Kidney epithelial cell (primary cell): ENCODE measurements around the gene IQCH. TPM values are rescaled to one million over a fixed set of nuclear protein-coding genes. Genes with fewer than 3 reads are reported as not detected.
"Not testable (repeated sequence)": the region's sequence is repeated elsewhere in the genome, so short reads cannot be mapped to it uniquely, and the experiment has no call there.

Experiments
- DNase-seq: peaks from one replicate; pipeline ENCODE4 v3.0.0-alpha.2; 2010; ENCODE audit warnings: low read depth
- H3K27me3 ChIP-seq: 2 replicates; pipeline ENCODE4 v1.6.0; 2011; ENCODE audit warnings: low read length; ENCODE audit not compliant: control insufficient read depth, insufficient read depth
- H3K36me3 ChIP-seq: 2 replicates; pipeline ENCODE4 v1.5.1; 2011; ENCODE audit warnings: low read length; ENCODE audit not compliant: control insufficient read depth, insufficient read depth
- H3K4me3 ChIP-seq: 2 replicates; pipeline ENCODE4 v1.5.1; 2011; ENCODE audit warnings: low read depth, mild to moderate bottlenecking, control low read depth, low read length
- total RNA-seq: library from RNA; depleted of rRNA; stranded (reverse); fragments of >200 nt; gene quantifications from 2 replicates; pipeline ENCODE4 v1.2.3, GENCODE V29; 2015
- TF ChIP-seq, protein P1 (sequence below): IDR thresholded peaks from 2 replicates; pipeline ENCODE4 v1.5.1; 2011; ENCODE audit warnings: mild to moderate bottlenecking, moderate library complexity, low read length, control low read depth, inconsistent platforms; ENCODE audit not compliant: insufficient read depth, poor library complexity, severe bottlenecking

IQCH gene
- total RNA-seq, 1 donor from 2014 or later, result 6.3 TPM

- no peak for DNase-seq
- TF ChIP-seq, protein P1, sequence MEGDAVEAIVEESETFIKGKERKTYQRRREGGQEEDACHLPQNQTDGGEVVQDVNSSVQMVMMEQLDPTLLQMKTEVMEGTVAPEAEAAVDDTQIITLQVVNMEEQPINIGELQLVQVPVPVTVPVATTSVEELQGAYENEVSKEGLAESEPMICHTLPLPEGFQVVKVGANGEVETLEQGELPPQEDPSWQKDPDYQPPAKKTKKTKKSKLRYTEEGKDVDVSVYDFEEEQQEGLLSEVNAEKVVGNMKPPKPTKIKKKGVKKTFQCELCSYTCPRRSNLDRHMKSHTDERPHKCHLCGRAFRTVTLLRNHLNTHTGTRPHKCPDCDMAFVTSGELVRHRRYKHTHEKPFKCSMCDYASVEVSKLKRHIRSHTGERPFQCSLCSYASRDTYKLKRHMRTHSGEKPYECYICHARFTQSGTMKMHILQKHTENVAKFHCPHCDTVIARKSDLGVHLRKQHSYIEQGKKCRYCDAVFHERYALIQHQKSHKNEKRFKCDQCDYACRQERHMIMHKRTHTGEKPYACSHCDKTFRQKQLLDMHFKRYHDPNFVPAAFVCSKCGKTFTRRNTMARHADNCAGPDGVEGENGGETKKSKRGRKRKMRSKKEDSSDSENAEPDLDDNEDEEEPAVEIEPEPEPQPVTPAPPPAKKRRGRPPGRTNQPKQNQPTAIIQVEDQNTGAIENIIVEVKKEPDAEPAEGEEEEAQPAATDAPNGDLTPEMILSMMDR, result no peak
- Histone ChIP-seq H3K4me3 (no peak overlapping the region), H3K36me3 (no peaks in the 10 kb centered on the region), H3K27me3 (no peaks in the 10 kb centered on the region)
Measured at GRCh38 chr15:67276666-67277065, 22.1 kb downstream of the IQCH start.

DNA sequence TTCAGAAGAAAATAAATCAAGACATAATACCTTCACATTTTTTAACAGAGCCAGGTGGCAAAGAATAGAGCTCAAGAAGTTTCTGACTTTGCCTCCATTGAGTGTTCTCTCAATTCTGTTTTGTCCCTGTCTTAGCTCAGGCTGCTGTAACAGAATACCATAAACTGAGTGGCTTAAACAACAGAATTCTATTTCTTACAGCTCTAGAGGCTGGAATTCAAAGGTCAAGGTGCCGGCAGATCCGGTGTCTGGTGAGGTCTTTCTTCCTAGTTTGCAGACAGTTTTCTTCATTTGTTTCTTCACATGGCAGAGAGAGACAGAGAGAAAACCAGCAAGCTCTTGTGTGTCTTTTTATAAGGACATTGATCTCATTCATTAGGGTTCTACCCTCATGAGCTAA lies 25.6 kb downstream of the IQCH start:
- Histone ChIP-seq H3K27me3 (no peaks in the 10 kb centered on the region), H3K36me3 (no peaks in the 10 kb centered on the region), H3K4me3 (no peak overlapping the region)
- no peak for DNase-seq
- TF ChIP-seq, protein P1, result no peak

DNA sequence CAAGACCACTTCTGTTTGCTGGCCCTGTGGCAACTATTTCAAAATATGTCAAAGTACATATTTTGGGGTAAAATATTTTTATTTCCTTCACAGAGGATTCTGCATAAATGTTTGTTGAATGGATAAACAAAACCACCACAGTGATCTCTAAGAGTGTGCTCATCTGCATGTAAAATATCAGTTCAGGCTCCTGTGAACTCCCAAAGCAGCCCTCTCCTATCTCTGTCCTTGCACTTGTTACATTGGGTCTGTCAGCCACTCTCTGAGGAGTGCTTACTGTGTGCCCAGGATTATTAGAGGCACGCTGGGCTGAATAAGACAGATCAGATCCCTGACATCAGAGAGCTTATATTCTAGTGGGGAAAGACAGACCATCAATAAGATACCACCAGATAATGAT lies 27.1 kb downstream of the IQCH start:
- Histone ChIP-seq H3K27me3 (no peaks in the 10 kb centered on the region), H3K4me3 (no peak overlapping the region), H3K36me3 (no peaks in the 10 kb centered on the region)
- no peak for DNase-seq
- TF ChIP-seq, protein P1, result no peak

- H3K36me3 ChIP-seq, H3K27me3 ChIP-seq, H3K4me3 ChIP-seq, DNase-seq: not testable (repeated sequence)
Measured at GRCh38 chr15:67285625-67286024, 31.0 kb downstream of the IQCH start.

GRCh38 chr15:67286400-67286799 lies 31.8 kb downstream of the IQCH start:
- not testable (repeated sequence) for DNase-seq, H3K36me3 ChIP-seq, H3K27me3 ChIP-seq, H3K4me3 ChIP-seq

GRCh38 chr15:67290319-67290718 lies 35.7 kb downstream of the IQCH start:
- no peak overlapping the region for H3K4me3 ChIP-seq
- H3K36me3 ChIP-seq, result no peaks in the 10 kb centered on the region
- no peaks in the 10 kb centered on the region for H3K27me3 ChIP-seq
- DNase-seq, result no peak
- TF ChIP-seq, protein P1, result no peak

GRCh38 chr15:67296188-67296587 lies 41.6 kb downstream of the IQCH start:
- Histone ChIP-seq H3K36me3 (no peaks in the 10 kb centered on the region), H3K27me3 (no peaks in the 10 kb centered on the region), H3K4me3 (no peak overlapping the region)
- TF ChIP-seq, protein P1, result no peak
- DNase-seq, result no peak
